SK-N-SH (cell line): ENCODE measurements around the gene CSNK1G2. TPM values are rescaled to one million over a fixed set of nuclear protein-coding genes. Genes with fewer than 3 reads are reported as not detected.

Source experiments
- CTCF ChIA-PET: fragments of 300-600, 350-600 bp; formaldehyde crosslinking; extraction: SDS; loops from one replicate; lab custom pipeline; 2021; lab: Yijun Ruan, JAX
- POLR2A ChIA-PET: fragments of 350-600 bp; sonication (Branson Sonifier 250); formaldehyde crosslinking; extraction: SDS; loops from one replicate; lab custom pipeline; 2020; ENCODE audit warnings: antibody characterized with exemption, inconsistent platforms; lab: Yijun Ruan, JAX
- DNase-seq: peaks from one replicate; pipeline ENCODE4 v3.0.0; 2012
- H2AFZ ChIP-seq: fragments of 200-600 bp; sonication (generic); 2 replicates; pipeline ENCODE4 v1.8.1; 2016; ENCODE audit warnings: antibody characterized with exemption, mild to moderate bottlenecking, low read depth
- H3F3A ChIP-seq: fragments of 200-600 bp; sonication (generic); replicated peaks from 2 replicates; pipeline ENCODE3; 2016; ENCODE audit warnings: antibody characterized with exemption, mild to moderate bottlenecking; ENCODE audit not compliant: insufficient read depth
- H3K27ac ChIP-seq, 2 experiments: fragments of 200-500 bp in 1 of 2; fragments of 200-600 bp in 1 of 2; sonication (Bioruptor generic) in 1 of 2; sonication (generic), shearing (Covaris generic) in 1 of 2; 2 replicates each; pipeline versions ENCODE4 v1.5.1 to v1.6.1; 2014 to 2016; ENCODE audit warnings: low read depth in 2 of 2, inconsistent platforms in 1 of 2, low read length in 1 of 2, mild to moderate bottlenecking in 1 of 2, mixed read lengths in 1 of 2
- H3K27me3 ChIP-seq: fragments of 200-600 bp; sonication (generic), shearing (Covaris generic); 2 replicates; pipeline ENCODE4 v1.6.1; 2016; ENCODE audit warnings: mixed run types; ENCODE audit not compliant: insufficient read depth
- H3K36me3 ChIP-seq, 2 experiments: fragments of 200-500 bp in 1 of 2; fragments of 200-600 bp in 1 of 2; sonication (Bioruptor generic) in 1 of 2; sonication (generic) in 1 of 2; replicated peaks in 1 of 2; 2 replicates each; pipeline versions ENCODE3 to v1.5.1; 2014 to 2016; ENCODE audit warnings: low read length in 1 of 2, mild to moderate bottlenecking in 1 of 2; ENCODE audit not compliant: insufficient read depth in 2 of 2, control insufficient read depth in 1 of 2
- H3K4me1 ChIP-seq, 2 experiments: fragments of 200-500 bp in 1 of 2; fragments of 200-600 bp in 1 of 2; sonication (Bioruptor generic) in 1 of 2; sonication (generic), shearing (Covaris generic) in 1 of 2; 2 replicates each; pipeline versions ENCODE4 v1.5.1 to v1.6.1; 2014 to 2016; ENCODE audit warnings: low read depth in 1 of 2, low read length in 1 of 2, mixed run types in 1 of 2; ENCODE audit not compliant: insufficient read depth in 2 of 2, control insufficient read depth in 1 of 2
- H3K4me2 ChIP-seq: fragments of 200-600 bp; sonication (generic), shearing (Covaris generic); 2 replicates; pipeline ENCODE4 v1.6.1; 2017; ENCODE audit warnings: mixed run types
- H3K4me3 ChIP-seq, 2 experiments: fragments of 200-500 bp in 1 of 2; fragments of 200-600 bp in 1 of 2; sonication (Bioruptor generic) in 1 of 2; sonication (generic), shearing (Covaris generic) in 1 of 2; 2 replicates each; pipeline versions ENCODE4 v1.5.1 to v1.8.1; 2014 to 2016; ENCODE audit warnings: low read depth in 2 of 2, inconsistent platforms in 1 of 2, low read length in 1 of 2, mild to moderate bottlenecking in 1 of 2, mixed read lengths in 1 of 2, moderate library complexity in 1 of 2
- H3K79me2 ChIP-seq: fragments of 200-600 bp; sonication (generic); 2 replicates; pipeline ENCODE4 v1.8.1; 2017; ENCODE audit warnings: mild to moderate bottlenecking; ENCODE audit not compliant: insufficient read depth
- H3K9ac ChIP-seq: fragments of 200-600 bp; sonication (generic); 2 replicates; pipeline ENCODE4 v1.6.1; 2017; ENCODE audit warnings: mixed run types
- H3K9me2 ChIP-seq: fragments of 200-600 bp; sonication (generic); 2 replicates; pipeline ENCODE4 v1.6.1; 2017; ENCODE audit warnings: mixed run types
- H3K9me3 ChIP-seq: fragments of 200-600 bp; sonication (generic); 2 replicates; pipeline ENCODE4 v1.6.1; 2017; ENCODE audit warnings: mixed run types, mild to moderate bottlenecking, moderate library complexity
- H4K20me1 ChIP-seq: fragments of 200-600 bp; sonication (generic); 2 replicates; pipeline ENCODE4 v1.6.1; 2017; ENCODE audit warnings: mild to moderate bottlenecking, mixed run types; ENCODE audit not compliant: insufficient read depth
- CHD2 ChIP-seq: fragments of 150-350 bp; IDR thresholded peaks from 2 replicates; pipeline ENCODE4 v1.6.1; 2018; ENCODE audit warnings: low read length; ENCODE audit not compliant: partially characterized antibody
- ELF1 ChIP-seq: IDR thresholded peaks from 2 replicates; pipeline ENCODE4 v1.4.0; 2012
- EP300 ChIP-seq, 2 experiments: IDR thresholded peaks; 2 replicates each; pipeline versions ENCODE4 v1.4.0 to v1.6.1; 2012; ENCODE audit warnings: borderline replicate concordance in 1 of 2, low read depth in 1 of 2, low read length in 1 of 2
- FOXM1 ChIP-seq: IDR thresholded peaks from 2 replicates; pipeline ENCODE4 v1.4.0; 2012; ENCODE audit warnings: low read depth, mild to moderate bottlenecking
- GABPA ChIP-seq: IDR thresholded peaks from 2 replicates; pipeline ENCODE4 v1.4.0; 2012; ENCODE audit warnings: low read depth, mild to moderate bottlenecking
- JUND ChIP-seq: IDR thresholded peaks from 2 replicates; pipeline ENCODE4 v1.4.0; 2012
- MEF2A ChIP-seq: IDR thresholded peaks from 2 replicates; pipeline ENCODE4 v1.4.0; 2012; ENCODE audit warnings: low read depth, borderline replicate concordance
- NRF1 ChIP-seq: IDR thresholded peaks from 2 replicates; pipeline ENCODE4 v1.6.1; 2012; ENCODE audit warnings: low read depth, mild to moderate bottlenecking, low read length
- PBX3 ChIP-seq: IDR thresholded peaks from 2 replicates; pipeline ENCODE4; 2012
- POLR2AphosphoS5 ChIP-seq: IDR thresholded peaks from 2 replicates; pipeline ENCODE4 v1.6.1; 2012; ENCODE audit warnings: low read depth, low read length
- RCOR1 ChIP-seq: fragments of 150-350 bp; IDR thresholded peaks from 2 replicates; pipeline ENCODE4 v1.6.1; 2017; ENCODE audit warnings: antibody characterized with exemption, low read length
- RXRA ChIP-seq: IDR thresholded peaks from 2 replicates; pipeline ENCODE4 v1.4.0; 2012; ENCODE audit warnings: low read depth, mild to moderate bottlenecking, borderline replicate concordance
- SIN3A ChIP-seq: IDR thresholded peaks from 2 replicates; pipeline ENCODE4 v1.6.1; 2012; ENCODE audit warnings: low read depth, mild to moderate bottlenecking, low read length, moderate library complexity, borderline replicate concordance
- TAF1 ChIP-seq: IDR thresholded peaks from 2 replicates; pipeline ENCODE4 v1.6.1; 2012; ENCODE audit warnings: low read depth, mild to moderate bottlenecking, low read length, moderate library complexity, borderline replicate concordance
- TCF12 ChIP-seq: IDR thresholded peaks from 2 replicates; pipeline ENCODE4 v1.4.0; 2012
- YY1 ChIP-seq: IDR thresholded peaks from 2 replicates; pipeline ENCODE4 v1.4.0; 2012; ENCODE audit warnings: low read depth, mild to moderate bottlenecking
- ZBTB33 ChIP-seq: IDR thresholded peaks from 2 replicates; pipeline ENCODE4 v1.4.0; 2012; ENCODE audit warnings: low read depth, borderline replicate concordance
- WGBS: methylation state at CpG from one replicate; pipeline ENCODE4 v1.1.6; 2017; ENCODE audit warnings: low lambda C conversion rate; 5-methylcytosine and 5-hydroxymethylcytosine counted together
- polyA plus RNA-seq, 3 experiments: library from polyadenylated mRNA; depleted of rRNA; stranded (reverse); fragments of >200 nt; gene quantifications; 2 replicates each; pipeline ENCODE4 v1.2.3, GENCODE V29; 2012
- TF ChIP-seq, protein P1 (sequence below): IDR thresholded peaks from 2 replicates; pipeline ENCODE4 v1.4.0; 2012; ENCODE audit warnings: low read depth
- TF ChIP-seq, protein P2 (sequence below): fragments of 150-350 bp; IDR thresholded peaks from 2 replicates; pipeline ENCODE4 v1.6.1; 2017; ENCODE audit warnings: antibody characterized with exemption, low read length, low read depth, borderline replicate concordance
- TF ChIP-seq, protein P3 (sequence below): IDR thresholded peaks from 2 replicates; pipeline ENCODE4 v1.4.0; 2012; ENCODE audit warnings: low read depth, borderline replicate concordance

The CSNK1G2 gene
- polyA plus RNA-seq, 1 of the 3 experiments (the other 2 are of a cell fraction): 79.4 TPM

DNA sequence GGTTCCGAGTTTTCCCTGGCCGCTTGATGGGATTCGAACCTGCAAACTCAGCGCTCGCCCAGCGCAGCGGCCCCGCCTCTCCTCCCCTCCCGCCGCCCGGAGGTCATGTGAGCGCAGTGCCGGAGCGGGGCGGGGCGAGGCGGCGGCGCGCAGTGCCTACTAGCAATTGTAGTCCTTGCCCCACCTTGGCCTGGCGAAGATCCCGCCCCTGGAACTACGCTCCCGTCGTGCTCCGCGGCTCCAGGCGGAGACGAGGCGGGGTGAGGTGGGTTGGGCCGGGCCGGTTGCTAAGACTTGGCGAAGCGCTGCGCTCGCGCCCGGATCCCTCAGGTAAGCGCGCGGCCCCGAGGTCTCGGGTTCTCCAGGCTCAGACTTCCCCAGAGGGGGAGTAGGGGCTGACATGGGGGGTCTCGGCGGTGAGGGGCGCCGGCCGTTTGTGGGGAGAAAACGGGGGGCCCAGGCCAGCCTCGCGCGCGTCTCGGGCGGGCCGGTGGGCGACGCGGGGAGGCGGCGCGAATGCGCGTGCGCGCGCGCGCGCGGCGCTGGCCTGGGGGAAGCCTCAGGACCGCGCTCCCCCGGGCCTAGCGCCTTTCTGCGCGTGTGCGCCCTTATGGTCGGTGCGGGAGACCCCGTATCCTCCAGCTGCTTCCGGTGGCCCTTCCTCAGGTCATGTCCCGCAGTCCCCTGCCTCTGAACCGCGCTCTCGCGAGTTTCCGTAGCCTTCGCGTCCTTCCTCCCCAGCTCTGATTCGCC, 35.7 kb upstream of the CSNK1G2 start, which contains the start of the genes ADAT3 and SCAMP4:
Gene ADAT3, plus strand, starts transcription at position 290 of the 753 bp plus-strand sequence. CDS start 6,649 bp downstream, outside the sequence.
Gene SCAMP4, plus strand, starts transcription at position 290 of the 753 bp plus-strand sequence. CDS start 9,621 bp downstream, outside the sequence.
- Histone ChIP-seq H4K20me1 (peaks cover 24% of the 10 kb centered on the region), H2AFZ (peak within 1 kb of the TSS; percentile 87), H3K9me2 (no peaks in the 10 kb centered on the region), H3K27ac (peak within 1 kb of the TSS; percentile 81 to 82), H3K36me3 (peaks cover 0 to 2% of the 10 kb centered on the region in 2 experiments), H3K79me2 (peaks cover 48% of the 10 kb centered on the region), H3K4me1 (peaks cover 0 to 18% of the 10 kb centered on the region in 2 experiments; a peak in 1 of 4 replicates), H3K4me3 (peak within 1 kb of the TSS; percentile 63 to 67), H3K4me2 (peak within 1 kb of the TSS; percentile 84), H3K9me3 (no peaks in the 10 kb centered on the region), H3F3A (peaks cover 17% of the 10 kb centered on the region), H3K27me3 (no peaks in the 10 kb centered on the region), H3K9ac (peak within 1 kb of the TSS; percentile 76)
- DNase-seq: peak; percentile 98
- POLR2A ChIA-PET: interaction anchor here (0.9 to 1.0 kb wide), 2 partner anchors 33 to 41 kb away, joined by 4 read pairs; no protein-coding TSS in a partner anchor
- TF ChIP-seq MEF2A (no peak), TCF12 (no peak), EP300 (IDR thresholded peaks at IDR 0.05; ENCODE audit: borderline replicate concordance in 1 of 2, low read depth in 1 of 2, low read length in 1 of 2) (0 out of 4 replicates have a peak, but pooled peaks of 1 of the 2 experiments have one; percentile 15), ELF1 (peak; percentile 37; the same call in 1 of the 2 replicates), GABPA (peak; percentile 74), JUND (no peak), POLR2AphosphoS5 (peak; percentile 78), RXRA (no peak), SIN3A (peak; percentile 55; the same call in 1 of the 2 replicates), TAF1 (peak; percentile 61), CHD2 (peak; percentile 98), ZBTB33 (peak; percentile 93), NRF1 (peak; percentile 79), YY1 (peak; percentile 39; the same call in 1 of the 2 replicates), RCOR1 (peak; percentile 41; the same call in 1 of the 2 replicates), FOXM1 (no peak), PBX3 (peak; percentile 51)
- TF ChIP-seq, protein P1, sequence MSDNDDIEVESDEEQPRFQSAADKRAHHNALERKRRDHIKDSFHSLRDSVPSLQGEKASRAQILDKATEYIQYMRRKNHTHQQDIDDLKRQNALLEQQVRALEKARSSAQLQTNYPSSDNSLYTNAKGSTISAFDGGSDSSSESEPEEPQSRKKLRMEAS: peak; percentile 63; the same call in 1 of the 2 replicates
- TF ChIP-seq, protein P2, sequence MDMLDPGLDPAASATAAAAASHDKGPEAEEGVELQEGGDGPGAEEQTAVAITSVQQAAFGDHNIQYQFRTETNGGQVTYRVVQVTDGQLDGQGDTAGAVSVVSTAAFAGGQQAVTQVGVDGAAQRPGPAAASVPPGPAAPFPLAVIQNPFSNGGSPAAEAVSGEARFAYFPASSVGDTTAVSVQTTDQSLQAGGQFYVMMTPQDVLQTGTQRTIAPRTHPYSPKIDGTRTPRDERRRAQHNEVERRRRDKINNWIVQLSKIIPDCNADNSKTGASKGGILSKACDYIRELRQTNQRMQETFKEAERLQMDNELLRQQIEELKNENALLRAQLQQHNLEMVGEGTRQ: peak; percentile 63; the same call in 1 of the 2 replicates
- TF ChIP-seq, protein P3, sequence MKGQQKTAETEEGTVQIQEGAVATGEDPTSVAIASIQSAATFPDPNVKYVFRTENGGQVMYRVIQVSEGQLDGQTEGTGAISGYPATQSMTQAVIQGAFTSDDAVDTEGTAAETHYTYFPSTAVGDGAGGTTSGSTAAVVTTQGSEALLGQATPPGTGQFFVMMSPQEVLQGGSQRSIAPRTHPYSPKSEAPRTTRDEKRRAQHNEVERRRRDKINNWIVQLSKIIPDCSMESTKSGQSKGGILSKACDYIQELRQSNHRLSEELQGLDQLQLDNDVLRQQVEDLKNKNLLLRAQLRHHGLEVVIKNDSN: peak; percentile 96
- 0% methylated on average over 28 of the region's 92 CpGs for WGBS
- CTCF ChIA-PET: interaction anchor here (0.7 to 2.9 kb wide), 3 partner anchors 9 to 25 kb away, joined by 3 to 11 read pairs (median 11); no protein-coding TSS in a partner anchor
